A549 (cell line): ENCODE results near the gene GFOD2.

Source experiments
- CHD4 ChIP-seq: fragments of 200-600 bp; sonication (generic); IDR thresholded peaks from 2 replicates; pipeline ENCODE4 v1.6.1; 2016; ENCODE audit warnings: antibody characterized with exemption, mild to moderate bottlenecking, borderline replicate concordance
- CTCF ChIP-seq: fragments of >200 bp; sonication (Bioruptor Twin); formaldehyde crosslinking; IDR thresholded peaks from 3 replicates; pipeline ENCODE4 v1.5.1; 2016
- EP300 ChIP-seq, 2 experiments: fragments of >200 bp; sonication (Bioruptor Twin); formaldehyde crosslinking; IDR thresholded peaks; 2 replicates in 1 of 2; 3 replicates in 1 of 2; pipeline ENCODE4 v1.6.1; 2016 to 2017
- HMGXB4 ChIP-seq: fragments of 250-450 bp; sonication (Bioruptor Pico); IDR thresholded peaks from 2 replicates; pipeline ENCODE4 v1.5.0; 2021; ENCODE audit warnings: mild to moderate bottlenecking, moderate library complexity, borderline replicate concordance
- MAX ChIP-seq: IDR thresholded peaks from 2 replicates; pipeline ENCODE4 v1.6.1; 2012
- MAZ ChIP-seq: fragments of 150-350 bp; IDR thresholded peaks from 2 replicates; pipeline ENCODE4 v1.6.1; 2014; ENCODE audit warnings: antibody characterized with exemption, low read depth, low read length, borderline replicate concordance
- NR3C1 ChIP-seq: fragments of >200 bp; sonication (Bioruptor Twin); formaldehyde crosslinking; IDR thresholded peaks from 3 replicates; pipeline ENCODE4 v1.6.1; 2017
- PBX3 ChIP-seq: IDR thresholded peaks from 2 replicates; pipeline ENCODE4 v1.6.1; 2012
- PHF8 ChIP-seq: fragments of 200-600 bp; sonication (generic); IDR thresholded peaks from 2 replicates; pipeline ENCODE4 v1.6.1; 2016; ENCODE audit warnings: low read depth, mild to moderate bottlenecking, antibody characterized with exemption, moderate library complexity, borderline replicate concordance
- POLR2A ChIP-seq: IDR thresholded peaks from 2 replicates; pipeline ENCODE4 v1.6.1; 2012; ENCODE audit warnings: mild to moderate bottlenecking, low read length
- POLR2AphosphoS2 ChIP-seq: conservative IDR thresholded peaks from 2 replicates; pipeline ENCODE4 v1.6.1; 2012; ENCODE audit warnings: low read length, improper control_type of control experiment, inconsistent platforms
- RARB ChIP-seq: fragments of 250-450 bp; sonication (Bioruptor Pico); IDR thresholded peaks from 2 replicates; pipeline ENCODE4 v1.8.0; 2021; ENCODE audit warnings: mild to moderate bottlenecking, moderate library complexity
- TFCP2L1 ChIP-seq: fragments of 250-450 bp; sonication (Bioruptor Pico); IDR thresholded peaks from 2 replicates; pipeline ENCODE4 v1.5.0; 2021; ENCODE audit warnings: mild to moderate bottlenecking
- ZSCAN20 ChIP-seq: fragments of 250-450 bp; sonication (Bioruptor Pico); IDR thresholded peaks from 2 replicates; pipeline ENCODE4 v1.8.0; 2022; ENCODE audit warnings: mild to moderate bottlenecking, moderate library complexity

- TF ChIP-seq POLR2AphosphoS2 (no peak), POLR2A (no peak), CTCF (no peak), MAX (no peak), EP300 (IDR thresholded peaks at IDR 0.05) (no peak), PHF8 (no peak), ZSCAN20 (no peak), RARB (CRISPR knock-in tag) (no peak), CHD4 (no peak), MAZ (no peak), HMGXB4 (CRISPR knock-in tag) (no peak), PBX3 (no peak), NR3C1 (no peak), TFCP2L1 (CRISPR knock-in tag) (no peak)
Measured at GRCh38 chr16:67762385-67762784, 43.3 kb upstream of the GFOD2 start.
